ENCODE measurements around the gene ZNF835. TPM values are rescaled to one million over a fixed set of nuclear protein-coding genes. Genes with fewer than 3 reads are reported as not detected.

Gene ZNF835
- total and polyA plus RNA-seq, 2 of the 13 experiments (the other 11 are each of a cell fraction or from before 2014, with no cell fraction given) = not detected

DNA sequence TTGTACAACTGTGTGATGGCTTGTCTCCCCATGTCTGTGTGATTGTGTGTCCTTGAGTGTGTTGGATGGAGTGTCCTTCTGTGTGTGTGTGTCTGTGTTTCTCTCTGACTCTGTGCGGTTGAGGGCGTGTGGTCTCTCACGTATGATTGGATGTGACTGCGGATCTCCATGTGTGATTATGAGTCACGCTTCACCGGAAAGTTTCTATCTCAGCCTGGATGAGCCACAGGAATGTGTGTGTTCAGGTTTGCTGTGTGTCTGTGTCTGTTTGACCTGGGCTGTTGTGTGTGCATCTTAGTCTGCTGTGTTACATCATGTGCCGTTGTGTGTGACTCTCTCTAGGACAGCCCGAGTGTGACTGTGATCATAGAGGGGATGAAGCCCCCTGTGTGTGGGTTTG lies 15.5 kb upstream of the ZNF835 start:
- in situ Hi-C loops (cut with HindIII; ENCODE audit: extremely low pct_ligation_motif_present, low pct_unique_long_range_greater_than_20kb) = no loop called here
- CTCF ChIA-PET (ENCODE audit: low intra/inter-chr PET ratio, low total read pairs) = no interaction called here
- DNase-seq (ENCODE audit: low spot score) = no peak

More for the DNA sequence above, 15.5 kb upstream of the ZNF835 start:
- Histone ChIP-seq H2AFZ (ENCODE audit: low read length) (no peak overlapping the region), H3K4me3 (replicated peaks in 1 of 3; ENCODE audit: insufficient read depth in 1 of 3, low read depth in 2 of 3, low read length in 3 of 3) (no peak overlapping the region), H3K4me2 (ENCODE audit: low read depth, low read length) (no peak overlapping the region), H3K9me3 (ENCODE audit: low read length) (peaks cover 6% of the 10 kb centered on the region; the same call in 1 of the 2 replicates), H3K4me1 (ENCODE audit: insufficient read depth, low read length) (no peaks in the 10 kb centered on the region), H3K9ac (ENCODE audit: insufficient read depth, low read depth, low read length) (no peak overlapping the region), H3K27ac (ENCODE audit: extremely low read length, insufficient read depth, low read length) (no peak overlapping the region), H3K27me3 (ENCODE audit: control insufficient read depth in 1 of 2, insufficient read depth in 2 of 2, low read length in 2 of 2) (no peaks in the 10 kb centered on the region), H3K36me3 (replicated peaks in 1 of 2; ENCODE audit: control insufficient read depth in 1 of 2, insufficient read depth in 2 of 2, low read length in 2 of 2) (no peaks in the 10 kb centered on the region), H3K79me2 (ENCODE audit: insufficient read depth, low read length) (no peaks in the 10 kb centered on the region), H4K20me1 (ENCODE audit: insufficient read depth, low read length) (no peaks in the 10 kb centered on the region)
- WGBS (ENCODE audit: low lambda C conversion rate) = 51% methylated on average over 8 of the region's 8 CpGs
- BruUV-seq (replicated peaks) = no TSS peak
- FAIRE-seq (no peak), ATAC-seq (no peak)
- POLR2A ChIA-PET = no interaction called here
- TF ChIP-seq, protein P1, sequence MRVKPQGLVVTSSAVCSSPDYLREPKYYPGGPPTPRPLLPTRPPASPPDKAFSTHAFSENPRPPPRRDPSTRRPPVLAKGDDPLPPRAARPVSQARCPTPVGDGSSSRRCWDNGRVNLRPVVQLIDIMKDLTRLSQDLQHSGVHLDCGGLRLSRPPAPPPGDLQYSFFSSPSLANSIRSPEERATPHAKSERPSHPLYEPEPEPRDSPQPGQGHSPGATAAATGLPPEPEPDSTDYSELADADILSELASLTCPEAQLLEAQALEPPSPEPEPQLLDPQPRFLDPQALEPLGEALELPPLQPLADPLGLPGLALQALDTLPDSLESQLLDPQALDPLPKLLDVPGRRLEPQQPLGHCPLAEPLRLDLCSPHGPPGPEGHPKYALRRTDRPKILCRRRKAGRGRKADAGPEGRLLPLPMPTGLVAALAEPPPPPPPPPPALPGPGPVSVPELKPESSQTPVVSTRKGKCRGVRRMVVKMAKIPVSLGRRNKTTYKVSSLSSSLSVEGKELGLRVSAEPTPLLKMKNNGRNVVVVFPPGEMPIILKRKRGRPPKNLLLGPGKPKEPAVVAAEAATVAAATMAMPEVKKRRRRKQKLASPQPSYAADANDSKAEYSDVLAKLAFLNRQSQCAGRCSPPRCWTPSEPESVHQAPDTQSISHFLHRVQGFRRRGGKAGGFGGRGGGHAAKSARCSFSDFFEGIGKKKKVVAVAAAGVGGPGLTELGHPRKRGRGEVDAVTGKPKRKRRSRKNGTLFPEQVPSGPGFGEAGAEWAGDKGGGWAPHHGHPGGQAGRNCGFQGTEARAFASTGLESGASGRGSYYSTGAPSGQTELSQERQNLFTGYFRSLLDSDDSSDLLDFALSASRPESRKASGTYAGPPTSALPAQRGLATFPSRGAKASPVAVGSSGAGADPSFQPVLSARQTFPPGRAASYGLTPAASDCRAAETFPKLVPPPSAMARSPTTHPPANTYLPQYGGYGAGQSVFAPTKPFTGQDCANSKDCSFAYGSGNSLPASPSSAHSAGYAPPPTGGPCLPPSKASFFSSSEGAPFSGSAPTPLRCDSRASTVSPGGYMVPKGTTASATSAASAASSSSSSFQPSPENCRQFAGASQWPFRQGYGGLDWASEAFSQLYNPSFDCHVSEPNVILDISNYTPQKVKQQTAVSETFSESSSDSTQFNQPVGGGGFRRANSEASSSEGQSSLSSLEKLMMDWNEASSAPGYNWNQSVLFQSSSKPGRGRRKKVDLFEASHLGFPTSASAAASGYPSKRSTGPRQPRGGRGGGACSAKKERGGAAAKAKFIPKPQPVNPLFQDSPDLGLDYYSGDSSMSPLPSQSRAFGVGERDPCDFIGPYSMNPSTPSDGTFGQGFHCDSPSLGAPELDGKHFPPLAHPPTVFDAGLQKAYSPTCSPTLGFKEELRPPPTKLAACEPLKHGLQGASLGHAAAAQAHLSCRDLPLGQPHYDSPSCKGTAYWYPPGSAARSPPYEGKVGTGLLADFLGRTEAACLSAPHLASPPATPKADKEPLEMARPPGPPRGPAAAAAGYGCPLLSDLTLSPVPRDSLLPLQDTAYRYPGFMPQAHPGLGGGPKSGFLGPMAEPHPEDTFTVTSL (CRISPR knock-in tag; IDR thresholded peaks at IDR 0.05; ENCODE audit: borderline replicate concordance) = no peak
- TF ChIP-seq ZNF138 (CRISPR knock-in tag; IDR thresholded peaks at IDR 0.05; ENCODE audit: low read depth) (no peak), CREB1 (IDR thresholded peaks at IDR 0.05) (peak; percentile 2; the same call in 1 of the 2 replicates), CREB1 (CRISPR knock-in tag; IDR thresholded peaks at IDR 0.05) (no peak), ZNF678 (CRISPR knock-in tag; IDR thresholded peaks at IDR 0.05) (no peak), NFKBIZ (CRISPR knock-in tag; IDR thresholded peaks at IDR 0.05) (no peak)
- intact Hi-C loops (cut with micrococcal nuclease; ENCODE audit: unreplicated experiment) = no loop called here
